ENCODE measurements around the gene SPATS2L.

- TF ChIP-seq YY1 (IDR thresholded peaks at IDR 0.05; ENCODE audit: insufficient read depth, insufficient read length) (no peak), ZNF274 (IDR thresholded peaks at IDR 0.05; ENCODE audit: low read depth, low read length) (no peak), SUZ12 (IDR thresholded peaks at IDR 0.05; ENCODE audit: extremely low read depth, insufficient read depth, insufficient read length) (no peak)
Observed at GRCh38 chr2:200525551-200525881, 219.0 kb downstream of the SPATS2L start.

All from NT2/D1 (cell line).